HCT116 (cell line): ENCODE measurements around the gene ADCY1. TPM values are rescaled to one million over a fixed set of nuclear protein-coding genes. Genes with fewer than 3 reads are reported as not detected.

ENCODE experiments used
- ATAC-seq: fragments of 200-7000 bp; cut with Tn5 transposase; 2 replicates; pipeline ENCODE4 v1.9.1; 2020; ENCODE audit warnings: mild to moderate bottlenecking, moderate library complexity
- BruUV-seq: library from RNA; stranded (reverse); fragments of 400-500 nt; replicated peaks from 2 replicates; lab custom pipeline; 2021; lab: Mats Ljungman, UMichigan
- CTCF ChIA-PET: fragments of 300-600 bp; sonication (Branson Sonifier 250); formaldehyde crosslinking; loops from one replicate; lab custom pipeline; 2021; ENCODE audit warnings: antibody characterized with exemption; lab: Charles Lee
- POLR2A ChIA-PET: fragments of 300-600, 350-600 bp; sonication (Branson Sonifier 250); formaldehyde crosslinking; loops from one replicate; lab custom pipeline; 2021; ENCODE audit warnings: antibody characterized with exemption; lab: Charles Lee
- RAD21 ChIA-PET, 2 experiments: fragments of 300-600 bp; sonication (Branson Sonifier 250); formaldehyde crosslinking; loops; one replicate each; lab custom pipeline; 2023; ENCODE audit warnings: low total read pairs in 2 of 2; ENCODE audit not compliant: uncharacterized antibody in 2 of 2, unreplicated experiment in 2 of 2, low non-redundant PET in 1 of 2; lab: Charles Lee
- DNase-seq: peaks from one replicate; pipeline ENCODE4 v3.0.0-alpha.2; 2010; ENCODE audit warnings: low read depth, low spot score
- H2AFZ ChIP-seq: fragments of 200-600 bp; shearing (Covaris generic), sonication (generic); 2 replicates; pipeline ENCODE4 v1.6.1; 2017; ENCODE audit warnings: low read depth, mixed run types, mixed read lengths, antibody characterized with exemption, low read length; ENCODE audit not compliant: poor library complexity, severe bottlenecking
- H3K27ac ChIP-seq: 2 replicates; pipeline ENCODE4 v1.5.1; 2012; ENCODE audit warnings: low read depth, low read length
- H3K27me3 ChIP-seq: fragments of 200-600 bp; sonication (generic); 2 replicates; pipeline ENCODE4 v1.6.1; 2016; ENCODE audit warnings: mixed run types, low read length, mixed read lengths; ENCODE audit not compliant: insufficient read depth
- H3K36me3 ChIP-seq, 2 experiments: fragments of 200-500 bp in 1 of 2; fragments of 200-600 bp in 1 of 2; sonication (Bioruptor generic) in 1 of 2; sonication (generic) in 1 of 2; 2 replicates each; pipeline versions ENCODE4 v1.5.1 to v1.6.1; 2014 to 2016; ENCODE audit warnings: low read length in 2 of 2, inconsistent platforms in 1 of 2, mixed read lengths in 1 of 2, mixed run types in 1 of 2; ENCODE audit not compliant: insufficient read depth in 2 of 2, control insufficient read depth in 1 of 2
- H3K4me1 ChIP-seq, 2 experiments: fragments of 200-600 bp in 1 of 2; sonication (generic) in 1 of 2; 2 replicates each; pipeline versions ENCODE4 v1.5.1 to v1.6.1; 2012 to 2017; ENCODE audit warnings: low read length in 2 of 2, inconsistent platforms in 1 of 2, mild to moderate bottlenecking in 1 of 2, mixed read lengths in 1 of 2, mixed run types in 1 of 2, moderate library complexity in 1 of 2; ENCODE audit not compliant: insufficient read depth in 2 of 2, control insufficient read depth in 1 of 2
- H3K4me2 ChIP-seq: fragments of 200-600 bp; sonication (generic); 2 replicates; pipeline ENCODE4 v1.6.1; 2017; ENCODE audit warnings: mixed run types, low read length, mixed read lengths
- H3K4me3 ChIP-seq, 2 experiments: fragments of 200-600 bp in 1 of 2; sonication (generic) in 1 of 2; replicated peaks in 1 of 2; 2 replicates each; pipeline ENCODE4 v1.5.1; 2011 to 2016; ENCODE audit warnings: low read length in 2 of 2, control low read depth in 1 of 2, low read depth in 1 of 2, mild to moderate bottlenecking in 1 of 2, mixed read lengths in 1 of 2, mixed run types in 1 of 2
- H3K79me2 ChIP-seq: fragments of 200-600 bp; sonication (generic); 2 replicates; pipeline ENCODE4 v1.6.1; 2017; ENCODE audit warnings: mild to moderate bottlenecking, mixed run types, low read length, moderate library complexity, mixed read lengths; ENCODE audit not compliant: insufficient read depth
- H3K9ac ChIP-seq: fragments of 200-600 bp; sonication (generic); 2 replicates; pipeline ENCODE4 v1.6.1; 2016; ENCODE audit warnings: low read length, mixed read lengths
- H3K9me2 ChIP-seq: fragments of 200-600 bp; sonication (generic), shearing (Covaris generic); 2 replicates; pipeline ENCODE4 v1.6.1; 2017; ENCODE audit warnings: mixed run types, mild to moderate bottlenecking, moderate library complexity; ENCODE audit not compliant: insufficient read depth
- H3K9me3 ChIP-seq, 2 experiments: fragments of 200-500 bp in 1 of 2; fragments of 200-600 bp in 1 of 2; sonication (Bioruptor generic) in 1 of 2; sonication (generic) in 1 of 2; 2 replicates each; pipeline ENCODE4 v1.6.1; 2014 to 2017; ENCODE audit warnings: low read length in 2 of 2, mixed read lengths in 2 of 2, inconsistent platforms in 1 of 2, low read depth in 1 of 2, mild to moderate bottlenecking in 1 of 2, mixed run types in 1 of 2, moderate library complexity in 1 of 2; ENCODE audit not compliant: control insufficient read depth in 1 of 2, insufficient read depth in 1 of 2
- H4K20me1 ChIP-seq: fragments of 200-600 bp; sonication (generic), shearing (Covaris generic); 2 replicates; pipeline ENCODE4 v1.6.1; 2017; ENCODE audit warnings: mixed run types, mild to moderate bottlenecking, moderate library complexity; ENCODE audit not compliant: insufficient read depth
- CBX3 ChIP-seq: IDR thresholded peaks from 2 replicates; pipeline ENCODE4 v1.6.1; 2012; ENCODE audit warnings: low read depth
- CEBPB ChIP-seq: IDR thresholded peaks from 2 replicates; pipeline ENCODE4 v1.6.1; 2012; ENCODE audit warnings: low read depth
- ELF1 ChIP-seq: IDR thresholded peaks from 2 replicates; pipeline ENCODE4 v1.6.1; 2012; ENCODE audit warnings: low read depth, borderline replicate concordance
- FOSL1 ChIP-seq: IDR thresholded peaks from 2 replicates; pipeline ENCODE4 v1.6.1; 2012; ENCODE audit warnings: low read depth
- JUND ChIP-seq: IDR thresholded peaks from 2 replicates; pipeline ENCODE4 v1.6.1; 2012
- POLR2AphosphoS5 ChIP-seq: IDR thresholded peaks from 2 replicates; pipeline ENCODE4 v1.6.1; 2011; ENCODE audit warnings: mild to moderate bottlenecking, low read depth, low read length, moderate library complexity
- RAD21 ChIP-seq: IDR thresholded peaks from 2 replicates; pipeline ENCODE4 v1.6.1; 2012; ENCODE audit warnings: low read depth, mild to moderate bottlenecking
- SRF ChIP-seq: IDR thresholded peaks from 2 replicates; pipeline ENCODE4 v1.6.1; 2012; ENCODE audit warnings: low read depth
- TCF7L2 ChIP-seq: IDR thresholded peaks from 2 replicates; pipeline ENCODE4 v1.7.0; 2011; ENCODE audit warnings: borderline replicate concordance, inconsistent platforms; ENCODE audit not compliant: insufficient read depth, insufficient read length; ENCODE audit errors: extremely low read depth
- YY1 ChIP-seq: IDR thresholded peaks from 2 replicates; pipeline ENCODE4 v1.6.1; 2011; ENCODE audit warnings: low read length, low read depth, moderate library complexity, mild to moderate bottlenecking; ENCODE audit not compliant: insufficient replicate concordance; ENCODE audit errors: extremely low read depth
- intact Hi-C: fragments of 100-400 bp; cut with micrococcal nuclease; formaldehyde crosslinking; loops from 2 replicates; pipeline ENCODE4 v1.10.0; 2022
- total RNA-seq: library from RNA; stranded (reverse); gene quantifications from one replicate; pipeline ENCODE4 v1.2.1, GENCODE V29; 2021; ENCODE audit not compliant: unreplicated experiment
- TF ChIP-seq, protein P1 (sequence below): IDR thresholded peaks from 2 replicates; pipeline ENCODE4 v1.6.1; 2011; ENCODE audit warnings: mild to moderate bottlenecking, low read length, moderate library complexity; ENCODE audit not compliant: insufficient replicate concordance; ENCODE audit errors: extremely low read depth
- TF ChIP-seq, protein P2 (sequence below): IDR thresholded peaks from 2 replicates; pipeline ENCODE4 v1.6.1; 2012; ENCODE audit warnings: low read depth

The ADCY1 gene
- total RNA-seq, 1 experiment from 2014 or later: 0.05 TPM

DNA sequence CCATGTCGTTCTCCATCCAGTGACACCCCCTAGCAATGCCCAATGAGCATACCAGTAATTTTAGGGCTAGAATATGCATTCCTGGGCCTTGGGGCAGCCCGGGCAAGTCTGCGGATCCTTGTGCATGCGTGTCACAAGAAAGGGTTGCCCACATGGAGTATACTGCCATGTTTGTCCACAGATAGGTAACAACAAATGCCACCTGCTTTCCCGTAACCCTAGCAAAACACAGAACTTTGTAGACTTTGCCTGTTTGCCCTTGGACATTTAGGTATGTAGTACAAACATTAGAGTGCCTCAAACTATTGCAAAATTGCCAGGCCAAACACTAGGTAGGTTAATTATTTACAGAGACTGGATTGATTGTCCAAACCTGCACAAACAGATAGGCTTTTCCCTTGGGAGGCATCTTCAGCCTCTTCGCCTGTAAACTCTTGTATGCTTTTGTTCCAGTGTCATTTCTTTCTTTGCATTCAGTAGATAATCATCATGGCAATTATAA is 117.0 kb downstream of the ADCY1 start:
- peaks cover 0 to 4% of the 10 kb centered on the region in 2 experiments; a peak in 1 of 4 replicates for H3K4me1 ChIP-seq
- DNase-seq (no peak), ATAC-seq (no peak)
- no peak overlapping the region for H3K9ac ChIP-seq
- H3K79me2 ChIP-seq: no peaks in the 10 kb centered on the region
- H3K4me3 ChIP-seq: no peak overlapping the region
- no peaks in the 10 kb centered on the region for H4K20me1 ChIP-seq
- no peak overlapping the region for H3K27ac ChIP-seq
- H3K9me3 ChIP-seq: no peaks in the 10 kb centered on the region
- ChIA-PET POLR2A (no interaction called here), CTCF (no interaction called here), RAD21 (no interaction called here)
- no peak overlapping the region for H3K4me2 ChIP-seq
- TF ChIP-seq POLR2AphosphoS5: no peak
- TF ChIP-seq JUND: no peak
- no peak for TF ChIP-seq TCF7L2
- no peak for TF ChIP-seq YY1
- TF ChIP-seq ELF1: no peak
- TF ChIP-seq, protein P1, sequence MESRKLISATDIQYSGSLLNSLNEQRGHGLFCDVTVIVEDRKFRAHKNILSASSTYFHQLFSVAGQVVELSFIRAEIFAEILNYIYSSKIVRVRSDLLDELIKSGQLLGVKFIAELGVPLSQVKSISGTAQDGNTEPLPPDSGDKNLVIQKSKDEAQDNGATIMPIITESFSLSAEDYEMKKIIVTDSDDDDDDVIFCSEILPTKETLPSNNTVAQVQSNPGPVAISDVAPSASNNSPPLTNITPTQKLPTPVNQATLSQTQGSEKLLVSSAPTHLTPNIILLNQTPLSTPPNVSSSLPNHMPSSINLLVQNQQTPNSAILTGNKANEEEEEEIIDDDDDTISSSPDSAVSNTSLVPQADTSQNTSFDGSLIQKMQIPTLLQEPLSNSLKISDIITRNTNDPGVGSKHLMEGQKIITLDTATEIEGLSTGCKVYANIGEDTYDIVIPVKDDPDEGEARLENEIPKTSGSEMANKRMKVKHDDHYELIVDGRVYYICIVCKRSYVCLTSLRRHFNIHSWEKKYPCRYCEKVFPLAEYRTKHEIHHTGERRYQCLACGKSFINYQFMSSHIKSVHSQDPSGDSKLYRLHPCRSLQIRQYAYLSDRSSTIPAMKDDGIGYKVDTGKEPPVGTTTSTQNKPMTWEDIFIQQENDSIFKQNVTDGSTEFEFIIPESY: no peak
- TF ChIP-seq CBX3: no peak
- TF ChIP-seq CEBPB: no peak
- TF ChIP-seq, protein P2, sequence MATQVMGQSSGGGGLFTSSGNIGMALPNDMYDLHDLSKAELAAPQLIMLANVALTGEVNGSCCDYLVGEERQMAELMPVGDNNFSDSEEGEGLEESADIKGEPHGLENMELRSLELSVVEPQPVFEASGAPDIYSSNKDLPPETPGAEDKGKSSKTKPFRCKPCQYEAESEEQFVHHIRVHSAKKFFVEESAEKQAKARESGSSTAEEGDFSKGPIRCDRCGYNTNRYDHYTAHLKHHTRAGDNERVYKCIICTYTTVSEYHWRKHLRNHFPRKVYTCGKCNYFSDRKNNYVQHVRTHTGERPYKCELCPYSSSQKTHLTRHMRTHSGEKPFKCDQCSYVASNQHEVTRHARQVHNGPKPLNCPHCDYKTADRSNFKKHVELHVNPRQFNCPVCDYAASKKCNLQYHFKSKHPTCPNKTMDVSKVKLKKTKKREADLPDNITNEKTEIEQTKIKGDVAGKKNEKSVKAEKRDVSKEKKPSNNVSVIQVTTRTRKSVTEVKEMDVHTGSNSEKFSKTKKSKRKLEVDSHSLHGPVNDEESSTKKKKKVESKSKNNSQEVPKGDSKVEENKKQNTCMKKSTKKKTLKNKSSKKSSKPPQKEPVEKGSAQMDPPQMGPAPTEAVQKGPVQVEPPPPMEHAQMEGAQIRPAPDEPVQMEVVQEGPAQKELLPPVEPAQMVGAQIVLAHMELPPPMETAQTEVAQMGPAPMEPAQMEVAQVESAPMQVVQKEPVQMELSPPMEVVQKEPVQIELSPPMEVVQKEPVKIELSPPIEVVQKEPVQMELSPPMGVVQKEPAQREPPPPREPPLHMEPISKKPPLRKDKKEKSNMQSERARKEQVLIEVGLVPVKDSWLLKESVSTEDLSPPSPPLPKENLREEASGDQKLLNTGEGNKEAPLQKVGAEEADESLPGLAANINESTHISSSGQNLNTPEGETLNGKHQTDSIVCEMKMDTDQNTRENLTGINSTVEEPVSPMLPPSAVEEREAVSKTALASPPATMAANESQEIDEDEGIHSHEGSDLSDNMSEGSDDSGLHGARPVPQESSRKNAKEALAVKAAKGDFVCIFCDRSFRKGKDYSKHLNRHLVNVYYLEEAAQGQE: no peak
- TF ChIP-seq RAD21: no peak
- TF ChIP-seq FOSL1: no peak
- TF ChIP-seq SRF: no peak
- intact Hi-C loops: no loop called here
- BruUV-seq: no TSS peak
- no peaks in the 10 kb centered on the region for H3K9me2 ChIP-seq
- no peak overlapping the region for H2AFZ ChIP-seq
- no peaks in the 10 kb centered on the region for H3K27me3 ChIP-seq
- no peaks in the 10 kb centered on the region for H3K36me3 ChIP-seq
